DOHH2 (cell line): Measurements from ENCODE around the gene DLGAP1.

Experiments
- H3F3A ChIP-seq: fragments of 200-600 bp; sonication (generic), shearing (Covaris generic); 2 replicates; pipeline ENCODE4 v1.6.0; 2016; ENCODE audit warnings: antibody characterized with exemption, mild to moderate bottlenecking; ENCODE audit not compliant: control insufficient read depth, insufficient read depth
- H3K27ac ChIP-seq: fragments of 200-600 bp; sonication (generic); 2 replicates; pipeline ENCODE4 v1.5.1; 2014; ENCODE audit warnings: low read depth, mild to moderate bottlenecking, low read length, moderate library complexity
- H3K27me3 ChIP-seq: fragments of 200-600 bp; sonication (generic); 2 replicates; pipeline ENCODE4 v1.6.1; 2014; ENCODE audit warnings: mild to moderate bottlenecking, low read length, mixed read lengths; ENCODE audit not compliant: control insufficient read depth
- H3K36me3 ChIP-seq: fragments of 200-600 bp; sonication (generic); 2 replicates; pipeline ENCODE4 v1.6.1; 2014; ENCODE audit warnings: mild to moderate bottlenecking, low read length, moderate library complexity, mixed read lengths; ENCODE audit not compliant: control insufficient read depth
- H3K4me1 ChIP-seq: fragments of 200-600 bp; sonication (generic); 2 replicates; pipeline ENCODE4 v1.6.1; 2014; ENCODE audit warnings: mild to moderate bottlenecking, low read length, mixed read lengths; ENCODE audit not compliant: control insufficient read depth
- H3K4me2 ChIP-seq: fragments of 200-600 bp; sonication (generic); 2 replicates; pipeline ENCODE4 v1.6.0; 2014; ENCODE audit warnings: mild to moderate bottlenecking, low read length, moderate library complexity
- H3K4me3 ChIP-seq: fragments of 200-600 bp; sonication (generic); 2 replicates; pipeline ENCODE4 v1.5.1; 2014; ENCODE audit warnings: mild to moderate bottlenecking, low read length, mixed read lengths
- H3K79me2 ChIP-seq: fragments of 200-600 bp; sonication (generic); 2 replicates; pipeline ENCODE4 v1.6.1; 2014; ENCODE audit warnings: mild to moderate bottlenecking, low read length, mixed read lengths; ENCODE audit not compliant: control insufficient read depth
- H3K9me2 ChIP-seq: fragments of 200-600 bp; sonication (generic); replicated peaks from 2 replicates; pipeline ENCODE4 v1.6.1; 2014; ENCODE audit warnings: mild to moderate bottlenecking, low read length, mixed read lengths; ENCODE audit not compliant: control insufficient read depth
- H3K9me3 ChIP-seq: fragments of 200-600 bp; sonication (generic); 2 replicates; pipeline ENCODE4 v1.6.1; 2014; ENCODE audit warnings: antibody characterized with exemption, low read length, mixed read lengths; ENCODE audit not compliant: control insufficient read depth, insufficient read depth
- H4K20me1 ChIP-seq: fragments of 200-600 bp; sonication (generic); 2 replicates; pipeline ENCODE4 v1.6.0; 2014; ENCODE audit warnings: low read depth, mild to moderate bottlenecking, antibody characterized with exemption, low read length, moderate library complexity; ENCODE audit not compliant: control insufficient read depth, insufficient read depth
- CTCF ChIP-seq: fragments of 200-600 bp; sonication (generic); IDR thresholded peaks from one replicate; pipeline ENCODE4 v1.5.1; 2014; ENCODE audit warnings: antibody characterized with exemption, mild to moderate bottlenecking, low read depth, low read length; ENCODE audit not compliant: poor library complexity, severe bottlenecking
- EZH2phosphoT487 ChIP-seq: fragments of 200-600 bp; sonication (generic); IDR thresholded peaks from 2 replicates; pipeline ENCODE4 v1.6.1; 2017; ENCODE audit warnings: borderline replicate concordance, mild to moderate bottlenecking, antibody characterized with exemption, low read length, moderate library complexity, mixed read lengths

DLGAP1 gene

DNA sequence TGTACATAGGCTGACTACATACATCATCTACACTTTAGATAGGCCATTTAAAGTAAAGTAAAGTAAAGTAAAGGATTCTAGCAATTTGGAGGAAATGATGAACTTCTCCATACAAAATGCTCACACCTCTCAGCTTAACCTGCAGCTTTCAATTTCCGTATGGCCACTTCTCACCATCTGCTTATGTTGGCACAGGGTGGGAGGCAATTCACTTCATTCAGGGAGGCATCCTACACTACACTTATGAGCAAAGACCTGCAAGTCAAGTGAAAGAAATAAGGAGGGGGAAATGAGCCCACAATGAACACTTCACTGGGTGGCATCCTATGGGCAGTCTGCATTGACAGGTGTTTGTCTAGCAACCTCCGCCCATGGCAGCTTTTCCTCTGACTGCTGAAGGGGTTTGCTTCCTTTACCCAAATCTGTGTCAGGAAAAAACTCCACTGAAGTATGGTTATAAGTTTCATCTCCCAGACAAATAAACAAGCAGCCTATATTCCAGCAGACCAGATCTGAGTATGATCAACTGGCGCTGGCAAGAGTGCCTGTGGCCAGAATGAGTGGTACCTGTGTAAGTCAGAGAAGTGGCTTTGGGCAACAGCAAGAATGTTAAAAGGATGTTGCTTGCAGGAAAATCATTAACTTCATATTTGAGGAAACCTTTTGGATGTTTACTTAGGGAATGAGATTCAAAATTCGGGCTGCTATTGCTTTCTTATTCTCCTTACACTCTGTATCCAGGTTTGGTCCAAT, 556.1 kb downstream of the DLGAP1 start:
- no peaks in the 10 kb centered on the region for H3K36me3 ChIP-seq
- no peaks in the 10 kb centered on the region for H3K9me3 ChIP-seq
- H3K27me3 ChIP-seq, result no peaks in the 10 kb centered on the region
- H4K20me1 ChIP-seq, result no peaks in the 10 kb centered on the region
- H3K79me2 ChIP-seq, result no peaks in the 10 kb centered on the region
- H3K27ac ChIP-seq, result no peak overlapping the region
- TF ChIP-seq EZH2phosphoT487 (no peak), CTCF (no peak)
- H3F3A ChIP-seq, result no peaks in the 10 kb centered on the region
- no peaks in the 10 kb centered on the region for H3K9me2 ChIP-seq
- no peak overlapping the region for H3K4me3 ChIP-seq
- no peak overlapping the region for H3K4me2 ChIP-seq
- no peaks in the 10 kb centered on the region for H3K4me1 ChIP-seq

- TF ChIP-seq EZH2phosphoT487 (no peak), CTCF (no peak)
- H3K27me3 ChIP-seq, result no peaks in the 10 kb centered on the region
- H3K27ac ChIP-seq, result no peak overlapping the region
- no peaks in the 10 kb centered on the region for H3F3A ChIP-seq
- no peaks in the 10 kb centered on the region for H3K9me3 ChIP-seq
- H3K9me2 ChIP-seq, result no peaks in the 10 kb centered on the region; the same call in 1 of the 2 replicates
- no peak overlapping the region for H3K4me3 ChIP-seq
- H3K36me3 ChIP-seq, result no peaks in the 10 kb centered on the region
- no peaks in the 10 kb centered on the region for H3K4me1 ChIP-seq
- no peaks in the 10 kb centered on the region for H3K79me2 ChIP-seq
- H3K4me2 ChIP-seq, result no peak overlapping the region
- no peaks in the 10 kb centered on the region for H4K20me1 ChIP-seq
These were observed 563.0 kb downstream of the DLGAP1 start for GRCh38 chr18:3892152-3892551.

GRCh38 chr18:3891245-3891644, 563.9 kb downstream of the DLGAP1 start:
- no peaks in the 10 kb centered on the region for H3K4me1 ChIP-seq
- H3K9me2 ChIP-seq, result no peaks in the 10 kb centered on the region; the same call in 1 of the 2 replicates
- no peaks in the 10 kb centered on the region for H3K36me3 ChIP-seq
- H3K4me3 ChIP-seq, result no peak overlapping the region
- TF ChIP-seq CTCF, result no peak
- no peak for TF ChIP-seq EZH2phosphoT487
- no peaks in the 10 kb centered on the region for H3K27me3 ChIP-seq
- H3F3A ChIP-seq, result no peaks in the 10 kb centered on the region
- H3K9me3 ChIP-seq, result no peaks in the 10 kb centered on the region
- H3K79me2 ChIP-seq, result no peaks in the 10 kb centered on the region
- no peak overlapping the region for H3K4me2 ChIP-seq
- no peaks in the 10 kb centered on the region for H4K20me1 ChIP-seq
- H3K27ac ChIP-seq, result no peak overlapping the region
